ENCODE measurements around the gene SLBP. TPM values are rescaled to one million over a fixed set of nuclear protein-coding genes. Genes with fewer than 3 reads are reported as not detected.

SLBP gene
- total and polyA plus RNA-seq, 2 of the 8 experiments (the other 6 are each of a cell fraction or from before 2014, with no cell fraction given): 44.1 to 49.0 TPM

DNA sequence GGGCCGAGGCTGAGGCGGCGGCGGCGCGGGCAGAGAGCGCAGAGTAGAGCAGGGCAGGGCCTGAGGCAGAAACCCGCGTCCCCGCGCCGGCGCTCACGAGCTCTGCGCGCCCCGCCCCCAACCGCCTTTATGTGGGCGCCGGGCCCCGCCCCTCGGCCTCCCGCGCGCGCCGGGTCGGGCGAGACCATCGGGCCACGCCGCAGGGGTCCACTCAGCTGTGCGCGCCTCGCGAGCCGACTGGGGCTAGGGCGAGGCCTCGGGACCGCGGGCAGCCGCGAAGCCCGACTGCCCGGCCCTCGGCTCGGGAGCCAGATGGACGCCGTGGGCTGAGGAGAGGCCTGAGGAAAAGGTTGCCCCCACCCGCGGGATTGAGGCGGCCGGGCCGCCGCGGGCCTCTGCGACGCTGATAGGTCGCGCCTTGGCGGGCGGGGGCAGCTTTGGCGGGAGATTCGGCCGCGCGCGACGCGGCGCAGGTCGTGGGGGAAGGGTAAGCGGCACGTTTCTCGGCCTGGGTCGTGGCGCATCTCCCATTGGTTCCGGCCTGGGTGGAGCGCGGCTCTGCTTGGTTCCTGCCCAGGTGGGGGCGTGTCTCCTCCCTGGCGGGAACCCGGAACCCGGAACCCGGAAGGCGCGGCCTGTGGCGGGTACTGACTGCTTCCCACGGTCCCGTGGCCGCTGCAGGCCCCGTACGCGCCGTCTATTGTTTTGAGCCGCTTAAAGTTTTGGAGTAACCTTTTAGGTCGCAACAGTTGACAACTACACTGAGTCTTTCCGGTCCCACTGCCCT, at the start of gene SLBP (continued):
- TF ChIP-seq, protein P1, sequence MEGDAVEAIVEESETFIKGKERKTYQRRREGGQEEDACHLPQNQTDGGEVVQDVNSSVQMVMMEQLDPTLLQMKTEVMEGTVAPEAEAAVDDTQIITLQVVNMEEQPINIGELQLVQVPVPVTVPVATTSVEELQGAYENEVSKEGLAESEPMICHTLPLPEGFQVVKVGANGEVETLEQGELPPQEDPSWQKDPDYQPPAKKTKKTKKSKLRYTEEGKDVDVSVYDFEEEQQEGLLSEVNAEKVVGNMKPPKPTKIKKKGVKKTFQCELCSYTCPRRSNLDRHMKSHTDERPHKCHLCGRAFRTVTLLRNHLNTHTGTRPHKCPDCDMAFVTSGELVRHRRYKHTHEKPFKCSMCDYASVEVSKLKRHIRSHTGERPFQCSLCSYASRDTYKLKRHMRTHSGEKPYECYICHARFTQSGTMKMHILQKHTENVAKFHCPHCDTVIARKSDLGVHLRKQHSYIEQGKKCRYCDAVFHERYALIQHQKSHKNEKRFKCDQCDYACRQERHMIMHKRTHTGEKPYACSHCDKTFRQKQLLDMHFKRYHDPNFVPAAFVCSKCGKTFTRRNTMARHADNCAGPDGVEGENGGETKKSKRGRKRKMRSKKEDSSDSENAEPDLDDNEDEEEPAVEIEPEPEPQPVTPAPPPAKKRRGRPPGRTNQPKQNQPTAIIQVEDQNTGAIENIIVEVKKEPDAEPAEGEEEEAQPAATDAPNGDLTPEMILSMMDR (IDR thresholded peaks at IDR 0.05; ENCODE audit: control extremely low read depth in 1 of 3, insufficient read depth in 1 of 3, low read depth in 1 of 3, low read length in 3 of 3): no peak
- TF ChIP-seq SUZ12 (IDR thresholded peaks at IDR 0.05; ENCODE audit: low read length) (no peak), YY1 (IDR thresholded peaks at IDR 0.05; ENCODE audit: low read depth, low read length) (no peak), KDM1A (IDR thresholded peaks at IDR 0.05; ENCODE audit: borderline replicate concordance, low read length) (no peak), SRF (IDR thresholded peaks at IDR 0.05; ENCODE audit: low read depth, low read length) (no peak), GTF2F1 (IDR thresholded peaks at IDR 0.05; ENCODE audit: borderline replicate concordance, low read depth, low read length) (no peak), POU5F1 (IDR thresholded peaks at IDR 0.05; ENCODE audit: low read depth, low read length) (no peak), NRF1 (IDR thresholded peaks at IDR 0.05; ENCODE audit: low read depth, low read length) (no peak), RXRA (IDR thresholded peaks at IDR 0.05; ENCODE audit: insufficient read depth, low read depth, low read length) (no peak), SP2 (IDR thresholded peaks at IDR 0.05; ENCODE audit: low read length) (no peak), SIN3A (conservative IDR thresholded peaks at IDR 0.05 in 1 of 2, IDR thresholded peaks at IDR 0.05 in 1 of 2; ENCODE audit: low read depth in 1 of 2, low read length in 2 of 2) (peak; percentile 65 to 81; a peak in 2 of 4 replicates), TAF1 (IDR thresholded peaks at IDR 0.05; ENCODE audit: low read depth, low read length) (peak; percentile 66; the same call in 1 of the 2 replicates), FOSL1 (IDR thresholded peaks at IDR 0.05; ENCODE audit: insufficient read depth, low read depth, low read length) (no peak), SP1 (IDR thresholded peaks at IDR 0.05; ENCODE audit: low read depth, low read length) (0 out of 2 replicates have a peak, but pooled peaks have one; percentile 53), TBP (IDR thresholded peaks at IDR 0.05; ENCODE audit: low read depth, low read length) (peak; percentile 74; the same call in 1 of the 2 replicates), JUND (IDR thresholded peaks at IDR 0.05; ENCODE audit: low read length) (no peak), ZNF274 (IDR thresholded peaks at IDR 0.05; ENCODE audit: borderline replicate concordance, extremely low read depth, low read length) (no peak), CEBPB (IDR thresholded peaks at IDR 0.05; ENCODE audit: low read depth, low read length) (no peak), RBBP5 (IDR thresholded peaks at IDR 0.05; ENCODE audit: borderline replicate concordance, low read depth, low read length) (no peak), SIX5 (IDR thresholded peaks at IDR 0.05; ENCODE audit: low read depth, low read length) (no peak), TCF12 (IDR thresholded peaks at IDR 0.05; ENCODE audit: low read depth, low read length) (no peak), CHD2 (IDR thresholded peaks at IDR 0.05; ENCODE audit: low read length) (peak; percentile 14; the same call in 1 of the 2 replicates), TAF7 (optimal IDR thresholded peaks at IDR 0.05; ENCODE audit: borderline replicate concordance, low read depth, low read length) (peak; percentile 19)

Data from H1 (cell line).